ENCODE data around the gene FICD.

Gene FICD

DNA sequence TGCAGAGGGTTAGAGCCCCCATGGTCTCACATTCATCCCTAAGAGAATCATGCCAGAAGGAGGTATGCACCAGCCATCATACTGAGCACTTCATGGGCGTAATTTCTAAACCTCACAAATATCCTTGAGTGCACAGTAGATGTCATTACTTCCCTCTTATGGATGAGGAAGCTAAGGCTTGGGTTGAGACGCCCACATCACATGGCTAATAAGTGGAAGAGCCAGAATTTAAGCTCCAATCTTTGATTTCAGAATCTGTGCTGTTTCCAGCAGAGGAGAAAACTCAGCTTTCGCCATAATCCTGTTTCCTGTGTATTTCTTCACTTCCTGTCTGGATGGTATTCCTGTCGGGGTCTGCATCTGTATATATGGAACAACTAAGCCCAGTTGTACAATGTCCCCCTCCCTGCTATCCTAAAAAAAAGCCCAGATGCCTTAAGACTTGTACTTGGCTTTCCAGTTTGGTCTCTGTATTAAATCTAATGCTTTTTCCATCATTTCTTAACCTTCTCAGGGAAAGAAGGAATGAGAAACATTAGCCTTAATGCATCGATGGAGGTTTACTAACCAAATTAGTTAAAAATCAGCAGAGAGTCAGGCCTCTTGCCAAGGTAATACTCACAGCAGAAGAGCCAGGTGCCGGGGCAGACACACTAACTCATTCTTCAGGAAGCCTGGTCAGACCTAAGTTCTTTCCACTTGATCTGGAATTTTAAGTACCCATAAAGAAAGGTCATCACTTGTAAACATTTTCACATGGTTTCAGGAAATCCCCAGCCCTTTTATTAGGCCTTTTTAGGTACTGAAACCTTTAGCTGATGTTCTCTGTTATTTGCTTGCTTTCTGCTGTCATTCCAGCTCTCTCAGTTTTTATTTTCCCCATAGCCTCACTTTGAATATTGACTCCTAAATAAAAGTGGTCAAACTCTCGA lies 52.6 kb downstream of the FICD start:
- DNase-seq, result no peak

DNA sequence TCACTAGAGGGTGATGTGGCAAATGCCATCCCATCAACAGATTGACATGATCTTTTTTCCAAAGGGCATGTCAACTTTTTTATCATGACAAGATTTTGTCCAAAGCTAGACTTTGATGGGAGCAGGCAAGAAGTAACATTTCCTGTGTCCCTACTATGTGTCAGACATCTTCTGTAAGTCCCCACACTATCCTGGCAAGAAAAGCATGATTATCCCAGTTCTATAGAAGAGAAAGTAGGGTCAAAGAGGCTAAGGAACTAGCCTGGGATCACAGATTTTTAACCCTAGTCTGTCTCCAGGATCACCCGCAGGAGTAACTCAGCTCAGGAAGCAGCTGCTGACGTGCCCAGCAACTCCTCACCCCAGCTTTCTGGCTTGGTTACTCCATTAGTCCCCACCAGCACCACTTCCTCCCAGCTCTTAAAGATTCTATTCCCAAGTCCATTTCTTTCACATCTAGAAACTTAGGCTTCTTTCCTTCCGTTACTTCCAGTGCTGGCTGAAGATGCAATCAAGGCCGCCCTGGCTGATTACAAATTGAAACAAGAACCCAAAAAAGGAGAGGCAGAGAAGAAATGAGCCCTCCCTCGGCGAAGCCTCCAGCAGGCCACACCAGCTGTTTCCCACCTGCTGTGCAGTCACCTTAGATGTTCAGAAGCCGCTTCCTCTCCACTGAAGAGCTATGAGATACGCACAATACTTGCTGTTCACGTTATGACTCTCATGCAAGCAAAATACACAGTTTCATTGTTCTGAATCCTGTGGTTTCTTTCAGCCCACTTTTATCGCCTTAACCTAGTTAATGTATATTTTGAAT lies 53.5 kb downstream of the FICD start:
- DNase-seq, result no peak
